NCI-H146 treated with DMSO at 0.1 percent for 48 hours (cell line): Measurements from ENCODE around the gene PNRC1.
"Not testable (repeated sequence)": the region's sequence is repeated elsewhere in the genome, so short reads cannot be mapped to it uniquely, and the experiment has no call there.

ENCODE experiments used
- DNase-seq: peaks from one replicate; lab custom pipeline; 2025; ENCODE audit not compliant: unreplicated experiment; lab: John Stamatoyannopoulos, UW

The PNRC1 gene

GRCh38 chr6:89098461-89098860, 17.9 kb downstream of the PNRC1 start:
- DNase-seq: no peak

DNA sequence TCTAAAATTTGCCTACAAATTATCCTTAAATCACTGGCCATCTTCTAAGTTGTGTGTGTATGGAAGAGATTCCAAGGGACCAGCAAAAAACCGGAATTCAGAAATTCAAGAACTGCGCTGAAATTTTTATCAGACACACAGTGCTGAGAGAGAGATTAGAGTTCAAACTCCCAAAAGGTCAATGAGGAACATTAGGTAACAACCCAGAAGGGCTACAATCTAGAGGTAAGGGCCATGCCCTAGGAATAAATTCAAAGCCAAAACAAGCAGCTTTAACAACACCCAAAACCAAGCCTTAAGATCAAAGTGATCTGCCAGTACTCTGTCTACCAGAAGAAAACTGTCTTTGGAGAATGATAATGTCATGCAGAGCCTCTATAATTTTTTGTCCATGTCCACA, 19.6 kb downstream of the PNRC1 start:
- no peak for DNase-seq

DNA sequence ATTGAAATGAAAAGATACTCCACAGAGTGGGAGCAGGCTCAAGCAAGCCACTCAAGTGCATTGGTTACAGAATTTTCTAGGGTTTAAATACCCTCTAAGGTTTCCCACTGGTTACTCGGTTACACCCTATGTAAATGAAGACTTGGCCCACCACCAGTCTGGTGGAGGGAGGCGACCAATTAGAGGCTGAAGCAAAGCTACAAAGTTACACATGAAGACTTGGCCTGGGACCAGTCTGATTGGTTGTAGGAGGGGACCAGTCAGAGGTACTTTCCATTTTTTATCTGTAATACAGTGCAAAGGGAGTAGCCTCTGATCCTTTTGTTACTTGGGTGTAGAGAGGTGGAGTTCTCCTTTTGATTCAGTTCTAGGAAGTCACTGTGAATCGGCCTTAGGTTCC, 29.7 kb downstream of the PNRC1 start:
- DNase-seq: no peak

GRCh38 chr6:89111933-89112332, 31.4 kb downstream of the PNRC1 start:
- DNase-seq: no peak

- no peak for DNase-seq
Measured at GRCh38 chr6:89116702-89117101, 36.2 kb downstream of the PNRC1 start.

DNA sequence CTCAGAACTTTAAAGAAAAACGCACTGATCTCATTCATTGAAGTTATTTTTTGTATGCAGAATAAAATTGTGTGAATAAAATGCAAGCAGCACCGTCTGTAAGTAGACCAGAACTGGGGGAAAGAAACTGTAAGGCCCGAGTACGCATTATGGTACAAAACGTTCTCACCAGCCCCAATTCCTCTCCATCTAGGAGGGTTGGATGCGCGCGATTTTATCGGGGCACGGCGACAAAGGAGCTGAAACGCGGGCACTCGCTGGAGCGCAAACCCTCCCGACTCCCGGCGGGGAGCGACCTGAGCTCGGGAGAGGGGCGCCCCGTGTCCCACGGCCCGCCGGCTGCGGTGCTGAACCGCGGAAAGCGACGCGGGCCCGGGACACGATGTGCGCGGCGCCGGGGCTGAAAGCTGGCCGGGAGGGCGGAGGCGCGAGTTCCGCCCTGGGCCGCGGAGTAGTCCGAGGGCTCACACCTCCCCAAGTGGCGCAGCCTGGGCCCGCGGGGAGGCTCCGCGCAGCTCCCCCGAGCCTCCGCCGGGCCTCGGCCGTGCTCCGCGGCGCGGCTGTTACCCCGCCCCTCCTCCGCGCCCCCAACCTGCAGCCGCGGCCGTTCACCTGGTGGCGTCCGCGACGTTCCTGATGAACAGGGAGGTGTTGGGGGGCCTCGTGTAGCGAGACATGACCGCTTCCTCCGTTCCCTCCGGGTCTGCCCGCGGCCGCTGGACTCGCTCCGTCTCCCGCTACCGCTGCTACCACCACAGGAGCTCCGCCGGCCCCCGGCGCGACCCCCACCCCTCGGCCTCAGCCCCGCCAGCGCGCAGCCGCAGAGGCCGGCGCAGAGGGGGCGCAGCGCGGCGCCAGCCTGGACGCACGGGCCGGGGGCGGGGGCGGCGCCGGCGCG, 36.9 kb downstream of the PNRC1 start, which contains the start of gene SRSF12:
Gene SRSF12, minus strand, starts transcription at position 861 of the 898 bp plus-strand sequence. Its CDS starts 184 bp downstream, at position 677.
- peak; percentile 18 for DNase-seq

DNA sequence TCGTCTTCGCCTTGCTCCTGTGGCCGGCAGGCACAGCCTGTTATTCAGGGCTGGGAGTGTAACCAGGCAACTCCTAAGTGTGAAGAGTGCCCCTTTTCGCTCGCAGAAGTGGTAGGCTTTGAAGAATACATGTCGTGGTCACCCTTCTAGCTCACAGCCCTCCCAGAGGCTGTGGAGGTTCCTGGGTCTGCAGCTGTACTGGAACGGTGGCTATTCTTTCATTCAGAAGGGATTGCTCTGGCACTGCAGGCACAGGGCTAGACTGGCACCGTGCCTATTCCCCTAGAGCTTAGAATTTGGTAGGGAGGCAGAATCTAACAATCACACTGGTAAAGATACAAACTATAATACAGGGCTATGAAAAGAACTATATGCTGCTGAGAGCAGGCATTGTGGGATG, 38.4 kb downstream of the PNRC1 start:
- DNase-seq: no peak

DNA sequence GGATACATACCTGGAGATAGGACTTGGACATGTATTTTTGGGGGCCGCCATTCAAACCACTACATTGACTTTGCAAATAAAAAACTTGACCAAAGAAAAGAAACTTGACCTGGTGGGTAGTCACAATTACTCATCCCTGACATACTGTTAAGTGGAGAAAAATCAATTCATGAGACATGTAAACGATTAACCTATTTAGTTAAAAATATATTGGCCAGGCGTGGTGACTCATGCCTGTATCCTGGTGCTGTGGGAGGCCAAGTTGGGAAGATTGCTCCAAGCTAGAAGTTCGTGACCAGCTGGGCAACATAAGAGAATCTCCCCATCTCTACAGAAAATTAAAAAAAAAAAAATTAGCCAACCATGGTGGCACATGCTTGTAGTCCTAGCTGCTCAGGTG, 39.8 kb downstream of the PNRC1 start:
- DNase-seq: no peak

DNA sequence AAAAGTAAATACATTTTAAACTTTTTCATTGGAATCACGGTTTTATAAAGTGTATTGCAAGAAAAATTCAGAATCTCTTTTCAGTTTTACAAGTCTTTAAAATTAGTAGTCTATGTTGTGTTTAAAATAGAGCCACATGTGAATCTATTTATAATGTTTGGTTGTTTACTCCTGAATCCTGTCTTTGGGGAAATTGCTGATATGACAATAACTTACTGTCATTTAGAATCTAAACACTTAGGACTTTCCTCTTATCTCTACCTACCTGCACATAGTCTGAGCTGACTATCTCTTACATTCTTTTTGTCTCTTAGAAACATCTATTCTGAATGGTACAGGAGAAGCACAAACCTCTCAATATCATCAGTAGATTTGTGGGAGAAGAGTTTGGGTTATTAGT, 41.4 kb downstream of the PNRC1 start:
- no peak for DNase-seq

DNA sequence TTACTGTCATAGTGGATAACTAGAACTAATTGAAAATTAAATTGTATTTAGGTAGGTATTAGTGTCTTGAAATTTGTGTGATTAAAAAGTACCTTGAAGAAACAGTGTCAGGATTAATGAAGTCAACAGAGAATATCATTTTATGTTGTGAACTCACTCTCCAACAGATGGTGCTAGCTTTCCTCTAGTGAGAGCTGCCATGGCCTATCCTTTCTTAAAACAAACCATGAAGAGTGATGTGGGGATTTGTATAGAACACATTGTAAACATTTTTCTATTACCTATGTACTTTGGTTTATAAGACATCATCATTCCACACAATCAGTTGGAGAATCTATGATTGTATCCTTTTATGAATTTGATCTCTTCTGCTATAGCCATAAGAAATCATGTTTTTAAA, 42.1 kb downstream of the PNRC1 start:
- DNase-seq: peak; percentile 22

DNA sequence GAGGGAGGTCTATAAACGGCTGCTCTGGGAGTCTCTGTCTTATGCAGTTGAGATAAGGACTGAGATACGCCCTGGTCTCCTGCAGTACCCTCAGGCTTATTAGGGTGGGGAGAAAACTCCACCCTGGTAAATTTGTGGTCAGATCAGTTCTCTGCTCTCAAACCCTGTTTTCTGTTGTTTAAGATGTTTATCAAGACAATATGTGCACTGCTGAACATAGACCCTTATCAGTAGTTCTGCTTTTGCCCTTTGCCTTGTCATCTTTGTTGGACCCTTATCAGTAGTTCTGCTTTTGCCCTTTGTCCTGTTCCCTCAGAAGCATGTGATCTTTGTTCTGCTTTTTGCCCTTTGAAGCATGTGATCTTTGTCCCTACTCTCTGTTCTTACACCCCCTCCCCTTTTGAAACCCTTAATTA, 47.7 kb downstream of the PNRC1 start:
- not testable (repeated sequence) for DNase-seq

DNA sequence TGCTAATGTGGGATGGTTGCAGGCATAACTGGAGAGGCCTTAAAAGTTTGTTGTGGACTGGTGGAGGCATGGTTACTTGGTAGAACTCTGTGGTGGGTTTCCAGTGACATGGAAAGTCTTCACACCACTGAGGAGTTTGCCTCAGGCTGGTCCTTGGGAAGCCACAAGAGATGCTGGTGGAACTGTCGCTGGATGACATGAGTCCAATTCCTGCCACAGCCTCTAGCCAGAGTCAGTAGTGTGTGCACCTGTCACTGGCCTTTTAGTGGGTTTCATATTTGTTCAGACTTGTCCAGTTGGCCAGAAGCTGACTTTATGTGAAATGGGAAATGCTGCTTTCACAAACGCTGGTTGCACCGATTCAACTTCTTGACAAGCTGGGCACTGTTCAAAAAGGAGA, 51.0 kb downstream of the PNRC1 start:
- DNase-seq: no peak

GRCh38 chr6:89132057-89132456, 51.5 kb downstream of the PNRC1 start:
- no peak for DNase-seq

- no peak for DNase-seq
Measured at GRCh38 chr6:89133981-89134380, 53.4 kb downstream of the PNRC1 start.

- peak; percentile 4 for DNase-seq
Measured at GRCh38 chr6:89134723-89135122, 54.2 kb downstream of the PNRC1 start.
